Measurements from ENCODE around the gene GCA.
A peak's percentile ranks its signal among the peaks of the same experiment; 100 is the strongest.

Gene GCA

GRCh38 chr2:162343824-162344616 lies at the start of gene GCA:
Gene GCA, plus strand, starts transcription at chr2:162344132. Its CDS starts 117 bp downstream, at chr2:162344249.
- intact Hi-C loops (cut with DNase I; ENCODE audit: low total_unique reads) = no loop called here
- peak; percentile 96 to 99 for DNase-seq
- H3K27ac ChIP-seq = peak within 1 kb of the TSS; percentile 81 to 83
- H3K4me3 ChIP-seq = peak within 1 kb of the TSS; percentile 83 to 90
- H3K36me3 ChIP-seq = no peaks in the 10 kb centered on the region
- H3K27me3 ChIP-seq = no peaks in the 10 kb centered on the region
- TF ChIP-seq CTCF (IDR thresholded peaks at IDR 0.05) = peak in 1 of 2 experiments; percentile 27
- H3K4me1 ChIP-seq = peaks cover 0 to 23% (median 8%) of the 10 kb centered on the region in 4 donors
- H3K9me3 ChIP-seq = no peaks in the 10 kb centered on the region

GRCh38 chr2:162295009-162295408 lies 48.9 kb upstream of the GCA start:
- DNase-seq = no peak
- Histone ChIP-seq H3K27ac (no peak overlapping the region), H3K36me3 (peaks cover 0 to 10% (median 4%) of the 10 kb centered on the region in 3 donors), H3K4me1 (peaks cover 0 to 10% (median 1%) of the 10 kb centered on the region in 4 donors), H3K4me3 (no peak overlapping the region), H3K27me3 (no peaks in the 10 kb centered on the region), H3K9me3 (no peaks in the 10 kb centered on the region)
- TF ChIP-seq CTCF (IDR thresholded peaks at IDR 0.05) = no peak
- intact Hi-C loops (cut with DNase I; ENCODE audit: low total_unique reads) = no loop called here

GRCh38 chr2:162297925-162298552 lies 45.9 kb upstream of the GCA start:
- Histone ChIP-seq H3K4me1 (peaks cover 0 to 10% (median 1%) of the 10 kb centered on the region in 4 donors), H3K36me3 (peaks cover 0 to 10% (median 0%) of the 10 kb centered on the region in 3 donors), H3K9me3 (no peaks in the 10 kb centered on the region), H3K27ac (no peak overlapping the region), H3K27me3 (no peaks in the 10 kb centered on the region), H3K4me3 (no peak overlapping the region)
- DNase-seq = peak in 1 of 2 donors; percentile 68
- TF ChIP-seq CTCF (IDR thresholded peaks at IDR 0.05) = peak; percentile 81 to 82
- intact Hi-C loops (cut with DNase I; ENCODE audit: low total_unique reads) = loop anchor here (2.0 kb wide), 1 partner anchor 77 kb away; no protein-coding TSS in a partner anchor

- no peak for TF ChIP-seq CTCF (IDR thresholded peaks at IDR 0.05)
- Histone ChIP-seq H3K27me3 (no peaks in the 10 kb centered on the region), H3K9me3 (no peaks in the 10 kb centered on the region), H3K4me1 (peaks cover 0 to 3% (median 0%) of the 10 kb centered on the region in 4 donors), H3K36me3 (peaks cover 0 to 10% (median 0%) of the 10 kb centered on the region in 3 donors), H3K4me3 (no peak overlapping the region), H3K27ac (no peak overlapping the region)
- intact Hi-C loops (cut with DNase I; ENCODE audit: low total_unique reads) = loop anchor here (2.0 kb wide), 1 partner anchor 78 kb away; no protein-coding TSS in a partner anchor
- no peak for DNase-seq
Measured at GRCh38 chr2:162298669-162299335, 45.1 kb upstream of the GCA start.

- Histone ChIP-seq H3K27me3 (no peaks in the 10 kb centered on the region), H3K4me1 (no peaks in the 10 kb centered on the region), H3K36me3 (peaks cover 0 to 15% (median 5%) of the 10 kb centered on the region in 3 donors), H3K4me3 (no peak overlapping the region), H3K9me3 (no peaks in the 10 kb centered on the region), H3K27ac (no peak overlapping the region)
- intact Hi-C loops (cut with DNase I; ENCODE audit: low total_unique reads) = no loop called here
- no peak for DNase-seq
- no peak for TF ChIP-seq CTCF (IDR thresholded peaks at IDR 0.05)
Measured at GRCh38 chr2:162300266-162300665, 43.7 kb upstream of the GCA start.
